ENCODE data around the gene MAML3.

Gene MAML3

DNA sequence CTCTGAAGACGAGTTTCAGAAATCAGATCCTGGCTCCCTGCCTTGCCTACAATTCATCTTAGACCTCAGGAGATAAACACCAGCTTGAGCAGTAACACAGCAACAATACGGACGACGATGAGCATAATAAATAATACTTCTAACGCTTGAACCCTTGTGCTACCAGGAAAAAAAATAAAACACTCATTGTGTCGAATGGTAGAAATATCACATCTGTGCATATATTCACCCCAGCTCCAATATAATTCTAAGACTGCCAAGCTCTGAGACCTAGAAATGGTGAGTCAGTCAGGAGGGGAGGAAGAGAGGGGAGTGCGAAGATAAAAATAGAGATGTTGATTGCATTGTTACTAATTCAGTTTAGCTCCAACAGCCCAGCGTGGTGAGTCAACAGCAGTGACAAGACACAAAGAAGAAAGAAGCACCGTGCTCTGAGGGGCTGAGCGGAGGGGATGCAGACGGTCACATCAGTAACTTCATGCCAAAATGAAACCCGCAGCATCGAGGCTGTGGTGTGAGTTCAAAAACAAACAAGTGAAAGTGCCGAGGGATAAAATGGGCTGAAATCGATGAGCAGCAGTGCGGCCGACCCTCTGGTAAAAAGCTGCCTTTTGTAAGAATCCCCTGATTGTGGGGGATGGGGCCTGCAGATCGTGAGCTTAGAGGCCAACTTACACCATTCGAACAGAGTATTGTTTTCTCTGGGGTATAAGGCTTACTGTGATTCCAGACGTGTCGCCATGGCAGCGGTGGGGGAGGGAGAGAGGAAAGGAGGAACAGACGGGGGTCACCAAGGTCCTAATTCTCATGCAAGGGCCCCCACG is 338.0 kb downstream of the MAML3 start:
- peak; percentile 80 to 83 for DNase-seq (ENCODE audit: low read depth in 2 of 2)
- peak overlapping the region; percentile 30 to 38 for H3K4me3 ChIP-seq (replicated peaks in 1 of 2; ENCODE audit: low read depth in 2 of 2, low read length in 2 of 2)
- TF ChIP-seq, protein P1, sequence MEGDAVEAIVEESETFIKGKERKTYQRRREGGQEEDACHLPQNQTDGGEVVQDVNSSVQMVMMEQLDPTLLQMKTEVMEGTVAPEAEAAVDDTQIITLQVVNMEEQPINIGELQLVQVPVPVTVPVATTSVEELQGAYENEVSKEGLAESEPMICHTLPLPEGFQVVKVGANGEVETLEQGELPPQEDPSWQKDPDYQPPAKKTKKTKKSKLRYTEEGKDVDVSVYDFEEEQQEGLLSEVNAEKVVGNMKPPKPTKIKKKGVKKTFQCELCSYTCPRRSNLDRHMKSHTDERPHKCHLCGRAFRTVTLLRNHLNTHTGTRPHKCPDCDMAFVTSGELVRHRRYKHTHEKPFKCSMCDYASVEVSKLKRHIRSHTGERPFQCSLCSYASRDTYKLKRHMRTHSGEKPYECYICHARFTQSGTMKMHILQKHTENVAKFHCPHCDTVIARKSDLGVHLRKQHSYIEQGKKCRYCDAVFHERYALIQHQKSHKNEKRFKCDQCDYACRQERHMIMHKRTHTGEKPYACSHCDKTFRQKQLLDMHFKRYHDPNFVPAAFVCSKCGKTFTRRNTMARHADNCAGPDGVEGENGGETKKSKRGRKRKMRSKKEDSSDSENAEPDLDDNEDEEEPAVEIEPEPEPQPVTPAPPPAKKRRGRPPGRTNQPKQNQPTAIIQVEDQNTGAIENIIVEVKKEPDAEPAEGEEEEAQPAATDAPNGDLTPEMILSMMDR (IDR thresholded peaks at IDR 0.05; ENCODE audit: low read depth, low read length) = no peak

DNA sequence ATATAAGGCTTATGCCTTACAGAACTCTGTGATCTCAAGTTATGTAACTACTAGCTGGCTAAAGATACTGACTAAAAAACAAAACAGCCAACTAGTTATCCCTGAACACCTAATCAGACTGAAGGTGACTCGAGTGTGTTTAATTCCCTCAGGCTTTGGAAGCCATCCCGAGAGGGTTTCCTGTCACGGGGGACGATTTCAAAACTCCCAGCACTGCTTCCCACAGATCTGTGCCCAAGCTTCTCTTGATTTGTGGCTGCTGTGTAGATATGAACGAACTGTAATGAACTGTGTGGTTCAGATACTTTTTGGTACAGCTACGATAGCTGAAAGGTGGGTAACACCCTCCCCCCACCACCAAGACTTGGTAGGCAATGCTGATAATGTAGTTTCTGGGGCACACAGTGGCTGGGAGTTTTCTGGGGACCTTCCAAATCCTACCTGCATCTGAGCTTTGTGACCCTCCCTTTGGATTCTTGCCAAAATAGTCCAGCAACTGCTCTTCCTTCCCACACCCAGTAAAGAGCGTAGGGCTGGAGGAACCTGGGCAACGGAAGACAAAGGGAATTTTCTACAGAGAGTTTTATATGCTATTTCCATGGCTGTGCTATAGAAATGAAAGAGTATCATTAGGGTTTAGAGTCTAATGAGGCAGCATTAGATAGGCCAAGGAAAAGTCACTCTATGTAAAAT is 339.5 kb downstream of the MAML3 start:
- TF ChIP-seq, protein P1 (IDR thresholded peaks at IDR 0.05; ENCODE audit: low read depth, low read length) = no peak
- no peak overlapping the region for H3K4me3 ChIP-seq (replicated peaks in 1 of 2; ENCODE audit: low read depth in 2 of 2, low read length in 2 of 2)
- peak in 1 of 2 donors; percentile 57 for DNase-seq (ENCODE audit: low read depth in 2 of 2)

DNA sequence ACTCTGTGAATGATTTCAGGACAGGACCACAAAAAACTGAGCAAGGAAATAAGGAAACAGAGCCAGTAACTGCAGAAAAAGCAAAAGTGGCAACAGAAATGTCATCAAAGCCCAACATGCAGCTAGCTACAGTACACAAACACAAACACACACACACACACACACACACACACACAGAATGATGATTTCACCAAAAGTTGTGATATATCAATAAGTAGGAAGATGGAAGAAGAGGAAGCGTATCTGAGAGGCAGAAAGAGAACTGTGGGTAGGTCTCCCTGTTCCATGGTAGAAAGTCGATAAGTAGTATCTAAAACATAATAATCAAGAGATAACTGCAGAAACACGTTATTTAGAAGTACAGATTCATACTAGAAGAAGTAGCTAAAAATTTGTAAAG is 340.1 kb downstream of the MAML3 start:
- H3K4me3 ChIP-seq (replicated peaks in 1 of 2; ENCODE audit: low read depth in 2 of 2, low read length in 2 of 2) = no peak overlapping the region
- TF ChIP-seq, protein P1 (IDR thresholded peaks at IDR 0.05; ENCODE audit: low read depth, low read length) = no peak
- no peak for DNase-seq (ENCODE audit: low read depth in 2 of 2)

DNA sequence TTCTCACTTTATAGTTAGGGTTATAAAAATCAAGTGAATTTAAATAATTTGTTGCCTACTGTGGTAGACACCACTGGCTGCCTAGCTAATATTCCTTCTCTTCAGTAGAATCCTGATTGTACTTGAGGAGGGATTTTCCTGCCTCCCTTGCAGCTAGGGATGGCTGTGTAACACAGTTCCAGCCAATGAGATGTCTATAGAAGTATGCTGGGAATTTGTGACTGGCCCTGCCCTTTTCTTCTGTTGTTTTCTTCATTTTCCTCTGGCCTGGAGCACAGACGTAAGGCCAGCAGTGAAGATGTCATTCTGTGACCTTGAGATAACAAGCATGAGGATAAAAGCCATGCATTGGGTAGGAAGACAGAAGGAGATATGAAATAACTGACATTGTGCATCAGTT is 343.3 kb downstream of the MAML3 start:
- H3K4me3 ChIP-seq (replicated peaks in 1 of 2; ENCODE audit: low read depth in 2 of 2, low read length in 2 of 2) = no peak overlapping the region
- TF ChIP-seq, protein P1 (IDR thresholded peaks at IDR 0.05; ENCODE audit: low read depth, low read length) = no peak
- DNase-seq (ENCODE audit: low read depth in 2 of 2) = no peak

DNA sequence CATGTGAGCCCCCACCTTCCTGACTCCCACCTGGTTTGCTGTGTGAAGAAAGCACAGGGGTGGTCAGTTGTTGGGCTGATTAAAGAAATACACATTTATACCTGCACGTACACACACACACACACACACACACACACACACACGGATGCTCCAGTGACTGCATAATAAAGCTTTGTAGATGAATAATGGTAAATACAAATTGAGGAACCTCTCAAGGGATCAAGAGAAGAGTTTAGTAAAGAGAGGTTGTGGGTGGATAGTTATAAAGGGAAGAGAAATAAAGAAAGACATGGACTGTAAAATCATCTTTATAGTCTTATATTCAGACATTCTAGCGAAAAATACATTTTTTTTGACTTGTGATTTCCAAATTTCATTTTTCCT is 344.2 kb downstream of the MAML3 start:
- no peak overlapping the region for H3K4me3 ChIP-seq (replicated peaks in 1 of 2; ENCODE audit: low read depth in 2 of 2, low read length in 2 of 2)
- DNase-seq (ENCODE audit: low read depth in 2 of 2) = no peak
- TF ChIP-seq, protein P1 (IDR thresholded peaks at IDR 0.05; ENCODE audit: low read depth, low read length) = no peak

DNA sequence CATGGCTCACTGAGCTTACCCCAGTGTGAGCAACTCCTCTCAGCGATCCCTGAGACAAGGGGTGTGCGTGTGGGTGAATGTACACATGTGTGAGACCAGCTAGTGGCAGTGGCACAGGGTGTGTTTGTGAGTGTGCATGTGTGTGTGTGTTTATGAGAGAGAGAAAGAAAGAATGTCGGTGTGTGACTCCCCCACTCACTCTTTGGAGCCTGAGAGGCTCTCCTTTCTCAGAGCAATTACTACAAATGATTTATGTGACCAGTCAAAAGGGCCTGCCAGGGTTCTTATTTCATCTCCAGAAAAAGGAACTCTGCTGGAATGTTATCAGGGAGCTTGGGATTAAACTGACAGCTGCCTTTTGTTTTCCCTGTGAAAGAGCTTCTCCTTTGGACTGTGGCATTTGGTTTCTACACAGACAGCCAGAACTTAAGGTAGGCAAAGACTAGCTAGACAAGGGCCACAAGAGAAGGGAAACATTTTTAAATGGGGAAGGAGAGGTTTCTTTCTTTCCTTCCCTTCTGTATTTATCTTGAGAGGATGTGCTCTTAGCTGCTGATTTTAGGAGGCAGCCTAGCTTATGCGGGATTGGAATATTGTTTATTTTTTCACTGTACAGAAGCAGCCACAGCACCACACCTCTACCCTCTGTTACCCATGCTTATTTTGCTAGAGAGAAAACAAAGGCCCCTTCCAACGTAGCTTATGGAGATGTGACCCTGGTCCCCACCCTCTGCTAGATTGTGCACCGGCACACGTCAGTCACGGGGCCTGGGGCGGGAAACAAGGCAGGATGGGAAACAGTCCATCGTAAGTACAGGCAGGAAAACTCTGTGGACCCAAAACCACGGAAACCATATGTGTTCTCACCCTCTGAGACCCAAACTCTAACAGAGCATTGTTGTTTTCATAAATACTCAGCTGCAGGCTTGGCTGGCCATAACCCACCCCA is 344.9 kb downstream of the MAML3 start:
- no peak overlapping the region for H3K4me3 ChIP-seq (replicated peaks in 1 of 2; ENCODE audit: low read depth in 2 of 2, low read length in 2 of 2)
- TF ChIP-seq, protein P1 (IDR thresholded peaks at IDR 0.05; ENCODE audit: low read depth, low read length) = no peak
- no peak for DNase-seq (ENCODE audit: low read depth in 2 of 2)
